ENCODE data around the gene C1orf226.

The C1orf226 gene

GRCh38 chr1:162385702-162386101 is 4.2 kb downstream of the C1orf226 start:
- no peak for DNase-seq

DNA sequence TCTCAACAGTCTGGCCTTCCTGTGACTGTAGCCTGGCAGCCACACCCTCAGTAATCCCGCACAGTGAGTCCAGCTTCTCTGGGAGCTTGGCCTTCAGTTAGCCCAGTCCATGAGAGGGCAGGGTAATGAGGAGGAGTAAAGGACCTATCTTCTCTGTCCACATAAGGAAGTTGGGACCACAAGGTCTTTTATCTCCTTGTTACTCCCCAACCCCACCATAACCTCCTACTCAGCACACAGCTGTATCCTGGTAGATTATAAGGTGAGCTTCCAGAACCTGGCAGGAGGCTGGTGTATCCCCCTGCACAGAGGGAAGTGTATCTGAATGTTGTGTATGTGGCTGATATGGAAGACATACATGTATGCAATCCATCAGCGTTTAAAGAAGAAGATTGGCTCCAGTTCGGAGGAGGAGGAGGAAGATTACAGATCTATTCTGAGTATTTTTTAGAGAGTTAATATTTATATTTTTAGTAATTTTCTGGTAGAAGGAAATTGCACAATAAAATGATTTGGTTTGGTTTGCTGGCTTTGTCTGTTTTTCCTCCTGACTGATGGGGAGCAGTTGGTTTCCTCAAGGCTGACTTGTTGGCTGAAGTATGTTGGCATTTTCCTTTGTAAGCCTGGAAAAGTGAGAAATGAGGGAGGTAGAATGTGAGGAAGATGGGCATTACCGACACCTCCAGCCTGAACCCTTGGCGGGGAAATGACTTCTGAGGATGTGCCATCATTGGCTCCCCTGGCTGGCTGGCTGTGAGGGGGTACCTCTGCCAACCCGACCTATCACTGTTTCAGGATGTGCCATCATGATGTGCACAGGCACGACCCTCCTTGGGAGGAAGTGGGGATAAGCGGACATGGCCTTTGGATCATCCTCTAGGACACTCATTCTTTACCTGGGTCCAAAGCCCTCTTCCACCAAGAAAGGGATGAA is 5.0 kb downstream of the C1orf226 start:
- DNase-seq, result no peak

- DNase-seq, result no peak
These were observed 5.9 kb downstream of the C1orf226 start for GRCh38 chr1:162387226-162388082.

GRCh38 chr1:162388083-162388594 is 6.6 kb downstream of the C1orf226 start:
- no peak for DNase-seq

- DNase-seq, result no peak
These were observed 7.1 kb downstream of the C1orf226 start for GRCh38 chr1:162388615-162389014.

DNA sequence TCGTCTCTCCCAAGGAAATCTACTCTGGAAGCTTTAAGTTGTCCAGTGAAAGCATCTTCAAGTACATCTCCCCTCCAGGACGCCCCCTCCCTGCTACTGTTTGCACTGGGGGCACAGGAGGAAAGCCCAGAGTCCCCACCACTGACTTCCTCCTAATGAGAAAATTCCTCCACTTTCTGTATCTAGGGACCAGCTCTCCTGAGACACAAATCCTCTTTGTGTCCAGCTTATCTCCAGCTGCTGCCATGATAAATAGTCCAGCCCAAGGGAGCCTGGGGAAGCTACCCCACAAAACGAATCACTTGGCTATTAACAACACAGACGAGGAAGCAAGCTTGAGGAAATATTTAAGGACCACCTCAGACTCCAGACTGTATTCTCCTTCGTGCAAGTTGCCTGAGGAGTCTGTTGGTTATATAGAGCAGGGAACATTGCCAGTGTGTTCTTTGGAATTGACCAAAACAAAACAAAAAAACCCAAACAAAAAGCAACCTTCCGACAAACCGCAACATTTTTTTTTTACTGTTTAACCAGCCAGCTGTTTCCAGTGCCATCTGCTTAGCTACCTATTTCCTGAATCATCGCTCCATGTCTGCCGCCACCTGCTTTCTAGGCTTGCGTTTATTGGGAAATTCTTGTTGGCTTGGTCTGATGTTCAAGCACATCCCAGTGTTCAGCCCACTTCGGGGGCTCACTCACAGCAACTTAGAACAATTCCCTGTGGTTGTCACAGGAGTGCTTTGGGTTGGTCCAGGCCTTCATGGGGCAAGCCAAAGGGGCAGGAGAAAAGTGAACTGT is 7.7 kb downstream of the C1orf226 start:
- no peak for DNase-seq

- DNase-seq, result no peak
These were observed 8.4 kb downstream of the C1orf226 start for GRCh38 chr1:162389971-162390370.

DNA sequence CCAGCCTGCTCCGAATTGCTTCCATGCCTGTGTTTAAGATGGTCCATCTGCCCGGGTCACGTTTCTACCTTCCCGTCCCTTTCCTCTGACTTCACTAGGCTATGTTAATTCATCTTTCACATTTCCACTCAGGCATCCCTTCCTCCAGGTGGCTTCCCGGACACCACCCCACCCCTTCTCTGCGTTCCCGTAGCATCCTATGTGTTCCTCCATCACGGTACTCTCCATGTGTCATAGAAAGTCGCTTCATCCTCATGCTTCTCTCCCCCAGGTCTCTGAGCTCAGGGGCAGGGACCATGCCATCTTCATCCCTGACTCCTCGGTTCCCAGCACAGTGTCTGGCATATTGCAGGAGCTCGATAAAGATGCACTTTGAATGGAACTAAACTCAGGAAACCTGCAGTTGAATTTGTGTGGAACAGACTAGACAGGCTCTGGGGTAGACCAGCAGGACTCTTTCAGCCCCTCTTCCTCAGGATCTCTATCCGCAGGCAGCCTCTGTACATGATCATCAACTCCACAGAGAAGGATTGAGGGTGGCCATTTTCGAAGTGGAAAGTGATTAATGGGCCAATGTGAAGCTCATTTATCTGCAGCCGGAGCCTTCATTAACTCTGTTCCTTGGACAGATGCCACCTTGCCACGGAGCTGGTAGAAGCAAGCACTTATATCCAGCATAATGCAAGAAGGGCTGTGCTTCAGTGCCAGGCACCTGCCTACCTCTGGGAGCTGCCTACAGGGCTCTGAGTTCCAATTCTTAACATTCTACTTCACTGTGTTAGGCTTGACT is 9.1 kb downstream of the C1orf226 start:
- no peak for DNase-seq

GRCh38 chr1:162391790-162392563 is 10.4 kb downstream of the C1orf226 start:
- DNase-seq, result peak in 1 of 2 experiments; percentile 8

GRCh38 chr1:162396201-162396906 is 14.8 kb downstream of the C1orf226 start:
- no peak for DNase-seq

DNA sequence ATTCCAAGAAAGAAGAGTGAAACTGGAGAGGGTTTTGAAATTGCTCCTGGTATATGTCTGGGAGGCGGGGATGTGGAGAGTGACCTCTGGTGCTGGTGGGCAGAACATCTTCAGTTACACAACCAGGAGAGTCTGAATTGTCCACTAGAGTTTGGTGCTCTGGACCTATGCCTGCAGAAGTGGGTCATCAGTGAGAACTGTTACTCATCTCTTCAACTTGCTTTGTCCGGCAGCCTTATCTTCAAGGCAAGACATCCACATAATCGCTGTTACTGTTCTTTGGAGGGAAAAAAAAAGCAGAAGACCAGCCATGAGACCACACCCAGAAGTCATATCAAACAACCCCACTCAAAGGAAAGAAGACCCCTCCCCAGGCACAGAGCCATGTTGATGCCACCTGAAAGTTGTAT is 15.5 kb downstream of the C1orf226 start:
- no peak for DNase-seq

DNA sequence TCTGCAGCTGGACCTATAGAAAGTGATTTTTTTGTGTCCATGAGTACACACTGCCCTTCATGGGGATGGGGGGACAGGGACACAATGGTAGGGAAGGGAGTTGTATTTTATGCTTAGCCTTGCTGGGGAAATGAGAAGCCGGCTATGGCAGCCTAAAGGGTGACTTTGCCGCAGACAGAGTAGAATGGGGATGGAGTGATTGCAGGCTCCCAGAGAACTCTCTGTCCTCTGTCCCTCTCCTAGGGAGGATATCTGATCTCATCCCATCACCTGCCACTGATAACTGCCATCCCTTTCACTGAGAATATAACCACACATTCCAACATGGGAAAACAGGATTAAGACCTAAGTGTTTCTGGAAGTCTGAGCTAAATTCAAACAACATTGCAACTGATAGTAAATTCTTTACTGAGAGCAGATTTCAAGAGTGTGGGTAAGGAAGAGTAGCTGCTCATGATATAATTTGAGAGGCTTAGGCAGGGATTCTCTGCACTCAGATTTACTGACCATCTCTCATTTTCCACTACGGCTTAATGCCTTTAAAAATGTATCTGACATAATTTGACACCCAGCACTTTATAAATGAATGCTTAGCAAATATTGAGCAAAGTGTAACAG is 16.5 kb downstream of the C1orf226 start:
- DNase-seq, result no peak

DNA sequence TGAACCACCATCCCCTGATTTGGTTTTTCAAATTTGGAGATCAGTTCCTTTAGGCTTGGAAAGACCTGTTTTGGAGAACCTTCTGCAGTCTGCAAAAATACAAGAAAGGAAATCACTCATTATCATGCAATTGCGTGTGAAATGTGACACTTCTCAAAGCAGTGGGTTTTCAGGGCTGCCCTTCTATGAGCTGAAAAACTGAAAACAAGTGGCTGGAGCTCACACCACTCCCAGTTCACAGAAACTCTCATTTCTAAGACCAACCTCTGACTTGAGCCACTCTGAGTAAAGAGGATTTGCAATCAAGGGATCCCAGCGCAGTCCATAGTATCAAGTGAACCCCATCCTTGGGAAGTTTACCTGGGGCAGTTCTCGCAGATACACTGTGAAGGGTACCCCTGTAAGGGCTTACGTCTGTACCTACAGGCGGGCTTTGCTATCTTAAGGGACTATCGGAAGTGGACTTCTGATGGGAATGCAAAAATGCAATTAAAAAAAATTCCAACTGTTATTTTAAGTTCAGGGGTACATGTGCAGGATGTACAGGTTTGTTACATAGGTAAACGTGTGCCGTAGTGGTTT is 17.6 kb downstream of the C1orf226 start:
- no peak for DNase-seq

DNA sequence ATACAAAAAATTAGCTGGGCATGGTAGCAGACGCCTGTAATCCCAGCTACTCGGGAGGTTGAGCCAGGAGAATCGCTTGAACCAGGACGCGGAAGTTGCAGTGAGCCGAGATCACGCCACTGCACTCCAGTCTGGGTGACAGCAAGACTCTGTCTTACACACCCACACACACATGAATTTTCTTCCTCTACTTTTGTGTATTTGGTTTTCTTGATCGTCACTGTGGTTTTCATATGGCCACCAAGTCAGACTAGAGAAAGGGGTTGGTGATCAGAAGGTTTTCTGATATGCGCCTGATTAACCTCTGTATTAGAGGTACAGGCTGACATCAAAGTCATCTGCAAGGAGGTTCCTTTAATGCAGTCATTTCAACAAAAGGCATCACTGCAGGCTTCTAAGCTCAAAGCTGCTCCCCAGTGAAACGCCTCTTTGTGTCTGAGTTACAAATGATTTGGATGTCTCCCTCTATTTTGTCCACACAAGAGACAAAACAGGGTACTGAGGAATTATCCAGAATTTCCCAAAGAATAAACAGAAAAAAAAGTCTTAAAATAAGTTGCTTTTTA is 19.3 kb downstream of the C1orf226 start:
- no peak for DNase-seq

- no peak for DNase-seq
These were observed 23.1 kb downstream of the C1orf226 start for GRCh38 chr1:162404550-162405160.

GRCh38 chr1:162405800-162406199 is 24.3 kb downstream of the C1orf226 start:
- no peak for DNase-seq

DNA sequence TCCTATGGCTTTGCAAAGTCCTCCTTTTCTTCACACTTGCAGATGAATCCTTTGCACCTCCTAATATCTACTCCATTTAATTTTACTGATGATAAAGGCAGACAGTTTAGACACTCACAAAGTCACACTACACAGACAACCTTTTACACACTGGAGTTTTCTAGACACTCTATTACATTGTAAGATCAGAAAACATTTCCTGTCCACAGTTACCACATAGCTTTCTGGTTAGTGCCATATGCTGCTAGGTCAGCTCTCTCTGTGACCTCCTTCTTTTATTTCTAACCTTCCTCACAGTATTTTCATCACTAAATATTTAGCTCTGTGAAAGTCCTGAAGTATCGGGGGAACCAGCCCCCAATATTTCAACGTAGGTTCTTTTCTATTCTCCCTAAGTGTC is 25.3 kb downstream of the C1orf226 start:
- no peak for DNase-seq

DNA sequence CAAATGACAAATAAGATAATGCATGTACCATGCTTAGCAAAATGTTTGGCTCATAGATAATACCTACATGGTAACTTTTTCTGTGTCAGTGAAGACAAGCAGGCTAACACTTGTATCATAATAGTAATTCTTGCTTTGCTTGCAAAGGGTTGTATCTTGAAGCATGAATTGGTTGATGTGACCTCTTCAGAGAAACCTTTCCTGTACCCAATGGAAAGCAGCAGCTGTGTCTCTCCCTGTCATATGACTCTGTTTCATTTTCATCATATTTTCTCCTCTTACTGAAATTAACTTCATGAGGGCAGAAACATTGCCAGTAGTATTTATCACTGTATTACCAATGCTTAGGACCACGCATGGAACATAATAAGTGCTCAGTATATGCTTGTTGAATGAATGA is 26.0 kb downstream of the C1orf226 start:
- DNase-seq, result no peak

- no peak for DNase-seq
These were observed 30.5 kb downstream of the C1orf226 start, which contains the start of gene SH2D1B for GRCh38 chr1:162412002-162412401. Gene SH2D1B (minus strand): TSS chr1:162412136. CDS start chr1:162412016, 120 bp downstream.
